Measurements from ENCODE around the gene R3HDML. TPM values are rescaled to one million over a fixed set of nuclear protein-coding genes. Genes with fewer than 3 reads are reported as not detected.
A peak's percentile ranks its signal among the peaks of the same experiment; 100 is the strongest.

The R3HDML gene
- total and polyA plus RNA-seq, 2 of the 13 experiments (the other 11 are each of a cell fraction or from before 2014, with no cell fraction given) = not detected

GRCh38 chr20:44302026-44302669, 34.7 kb upstream of the R3HDML start (continued):
- TF ChIP-seq ZSCAN5A (CRISPR knock-in tag; IDR thresholded peaks at IDR 0.05; ENCODE audit: borderline replicate concordance) (no peak), ZNF83 (CRISPR knock-in tag; IDR thresholded peaks at IDR 0.05; ENCODE audit: borderline replicate concordance) (0 out of 2 replicates have a peak, but pooled peaks have one; percentile 74), SALL2 (CRISPR knock-in tag; IDR thresholded peaks at IDR 0.05) (peak; percentile 61), ARID2 (CRISPR knock-in tag; IDR thresholded peaks at IDR 0.05; ENCODE audit: borderline replicate concordance) (no peak), ZNF543 (CRISPR knock-in tag; IDR thresholded peaks at IDR 0.05) (peak; percentile 75; the same call in 1 of the 2 replicates), YY1 (IDR thresholded peaks at IDR 0.05; ENCODE audit: insufficient read depth, insufficient replicate concordance, low read depth, low read length) (no peak), ZFP90 (CRISPR knock-in tag; IDR thresholded peaks at IDR 0.05; ENCODE audit: borderline replicate concordance) (no peak), SIX4 (CRISPR knock-in tag; IDR thresholded peaks at IDR 0.05) (peak; percentile 39; the same call in 1 of the 2 replicates), POLR2AphosphoS5 (IDR thresholded peaks at IDR 0.05; ENCODE audit: low read depth, low read length) (peak; percentile 70), CREB3 (CRISPR knock-in tag; IDR thresholded peaks at IDR 0.05) (no peak), NFIC (IDR thresholded peaks at IDR 0.05; ENCODE audit: low read length) (no peak; the same call in 1 of the 2 replicates), SOX6 (IDR thresholded peaks at IDR 0.05) (no peak), SOX6 (CRISPR knock-in tag; IDR thresholded peaks at IDR 0.05) (peak; percentile 92), ZNF362 (CRISPR knock-in tag; IDR thresholded peaks at IDR 0.05; ENCODE audit: borderline replicate concordance) (no peak; the same call in 1 of the 2 replicates), ZHX1 (CRISPR knock-in tag; IDR thresholded peaks at IDR 0.05; ENCODE audit: low read depth) (no peak), YEATS2 (CRISPR knock-in tag; IDR thresholded peaks at IDR 0.05; ENCODE audit: borderline replicate concordance) (peak; percentile 78; the same call in 1 of the 2 replicates), ZNF354B (CRISPR knock-in tag; IDR thresholded peaks at IDR 0.05) (0 out of 2 replicates have a peak, but pooled peaks have one; percentile 67), MTA1 (CRISPR knock-in tag; IDR thresholded peaks at IDR 0.05; ENCODE audit: borderline replicate concordance) (peak; percentile 94), ZNF251 (CRISPR knock-in tag; IDR thresholded peaks at IDR 0.05) (no peak), AGO2 (optimal IDR thresholded peaks at IDR 0.05; ENCODE audit: low read depth, low read length) (no peak), ZNF614 (CRISPR knock-in tag; IDR thresholded peaks at IDR 0.05; ENCODE audit: borderline replicate concordance) (peak; percentile 68; the same call in 1 of the 2 replicates), TMF1 (CRISPR knock-in tag; IDR thresholded peaks at IDR 0.05; ENCODE audit: low read depth) (no peak; the same call in 1 of the 2 replicates), ZNF431 (CRISPR knock-in tag; IDR thresholded peaks at IDR 0.05; ENCODE audit: borderline replicate concordance, low read depth) (peak; percentile 65; the same call in 1 of the 2 replicates), CREM (IDR thresholded peaks at IDR 0.05) (peak; percentile 85), CREM (CRISPR knock-in tag; IDR thresholded peaks at IDR 0.05) (no peak)

Data from HepG2 (cell line).